Lower lobe of right lung (tissue), 2 donors: ENCODE data around the gene ISOC2. TPM values are rescaled to one million over a fixed set of nuclear protein-coding genes. Genes with fewer than 3 reads are reported as not detected.

Source experiments
- ATAC-seq, 2 donors: fragments of 200-7000 bp; cut with Tn5 transposase; one replicate each; pipeline ENCODE4 v1.9.1; 2020 to 2022; ENCODE audit warnings: mild to moderate bottlenecking in 2 of 2, moderate library complexity in 2 of 2
- DNase-seq: peaks from one replicate; pipeline ENCODE4 v3.0.0-alpha.2; 2020
- H3K27ac ChIP-seq: fragments of 200-600 bp; one replicate; pipeline ENCODE4 v1.8.0; 2022
- H3K27me3 ChIP-seq: fragments of 200-600 bp; one replicate; pipeline ENCODE4 v1.8.0; 2022; ENCODE audit warnings: low read depth
- H3K36me3 ChIP-seq: fragments of 200-600 bp; one replicate; pipeline ENCODE4 v1.8.0; 2022; ENCODE audit warnings: mild to moderate bottlenecking
- H3K4me1 ChIP-seq: fragments of 200-600 bp; one replicate; pipeline ENCODE4 v1.8.0; 2022
- H3K4me3 ChIP-seq: fragments of 200-600 bp; one replicate; pipeline ENCODE4 v1.8.0; 2022; ENCODE audit warnings: mild to moderate bottlenecking
- H3K9me3 ChIP-seq: fragments of 200-600 bp; one replicate; pipeline ENCODE4 v1.8.0; 2022
- intact Hi-C: fragments of 100-400 bp; cut with DNase I; formaldehyde crosslinking; loops from one replicate; pipeline ENCODE4 v1.11.0; 2022
- total RNA-seq: library from RNA; stranded (reverse); fragmentation: NEBNext Ultra II Directional; extraction: Animal tissue kit (Norgen Biotek cat#: 25700); gene quantifications from one replicate; pipeline ENCODE4 v1.2.1, GENCODE V29; 2021
- TF ChIP-seq, protein P1 (sequence below): fragments of 200-600 bp; IDR thresholded peaks from one replicate; pipeline ENCODE4 v1.8.0; 2022; ENCODE audit warnings: antibody characterized with exemption, mild to moderate bottlenecking
- donor health status: DM: no; HTN: yes; CAD: no; lungs with severe emphysema.

Gene ISOC2
- total RNA-seq, 1 donor from 2014 or later, result 28.6 TPM

- no peak for ATAC-seq
- Histone ChIP-seq H3K27me3 (peaks cover 17% of the 10 kb centered on the region), H3K4me1 (peaks cover 18% of the 10 kb centered on the region), H3K9me3 (no peaks in the 10 kb centered on the region), H3K36me3 (no peaks in the 10 kb centered on the region), H3K4me3 (no peak overlapping the region), H3K27ac (no peak overlapping the region)
- no peak for DNase-seq
- TF ChIP-seq, protein P1, sequence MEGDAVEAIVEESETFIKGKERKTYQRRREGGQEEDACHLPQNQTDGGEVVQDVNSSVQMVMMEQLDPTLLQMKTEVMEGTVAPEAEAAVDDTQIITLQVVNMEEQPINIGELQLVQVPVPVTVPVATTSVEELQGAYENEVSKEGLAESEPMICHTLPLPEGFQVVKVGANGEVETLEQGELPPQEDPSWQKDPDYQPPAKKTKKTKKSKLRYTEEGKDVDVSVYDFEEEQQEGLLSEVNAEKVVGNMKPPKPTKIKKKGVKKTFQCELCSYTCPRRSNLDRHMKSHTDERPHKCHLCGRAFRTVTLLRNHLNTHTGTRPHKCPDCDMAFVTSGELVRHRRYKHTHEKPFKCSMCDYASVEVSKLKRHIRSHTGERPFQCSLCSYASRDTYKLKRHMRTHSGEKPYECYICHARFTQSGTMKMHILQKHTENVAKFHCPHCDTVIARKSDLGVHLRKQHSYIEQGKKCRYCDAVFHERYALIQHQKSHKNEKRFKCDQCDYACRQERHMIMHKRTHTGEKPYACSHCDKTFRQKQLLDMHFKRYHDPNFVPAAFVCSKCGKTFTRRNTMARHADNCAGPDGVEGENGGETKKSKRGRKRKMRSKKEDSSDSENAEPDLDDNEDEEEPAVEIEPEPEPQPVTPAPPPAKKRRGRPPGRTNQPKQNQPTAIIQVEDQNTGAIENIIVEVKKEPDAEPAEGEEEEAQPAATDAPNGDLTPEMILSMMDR, result no peak
- intact Hi-C loops, result no loop called here
Observed at GRCh38 chr19:55491546-55492360, 30.3 kb upstream of the ISOC2 start.

GRCh38 chr19:55490478-55491432, 29.3 kb upstream of the ISOC2 start:
- Histone ChIP-seq H3K4me3 (no peak overlapping the region), H3K27ac (no peak overlapping the region), H3K27me3 (peaks cover 17% of the 10 kb centered on the region), H3K4me1 (peaks cover 27% of the 10 kb centered on the region), H3K9me3 (no peaks in the 10 kb centered on the region), H3K36me3 (no peaks in the 10 kb centered on the region)
- TF ChIP-seq, protein P1, result no peak
- ATAC-seq (no peak), DNase-seq (no peak)
- intact Hi-C loops, result no loop called here

DNA sequence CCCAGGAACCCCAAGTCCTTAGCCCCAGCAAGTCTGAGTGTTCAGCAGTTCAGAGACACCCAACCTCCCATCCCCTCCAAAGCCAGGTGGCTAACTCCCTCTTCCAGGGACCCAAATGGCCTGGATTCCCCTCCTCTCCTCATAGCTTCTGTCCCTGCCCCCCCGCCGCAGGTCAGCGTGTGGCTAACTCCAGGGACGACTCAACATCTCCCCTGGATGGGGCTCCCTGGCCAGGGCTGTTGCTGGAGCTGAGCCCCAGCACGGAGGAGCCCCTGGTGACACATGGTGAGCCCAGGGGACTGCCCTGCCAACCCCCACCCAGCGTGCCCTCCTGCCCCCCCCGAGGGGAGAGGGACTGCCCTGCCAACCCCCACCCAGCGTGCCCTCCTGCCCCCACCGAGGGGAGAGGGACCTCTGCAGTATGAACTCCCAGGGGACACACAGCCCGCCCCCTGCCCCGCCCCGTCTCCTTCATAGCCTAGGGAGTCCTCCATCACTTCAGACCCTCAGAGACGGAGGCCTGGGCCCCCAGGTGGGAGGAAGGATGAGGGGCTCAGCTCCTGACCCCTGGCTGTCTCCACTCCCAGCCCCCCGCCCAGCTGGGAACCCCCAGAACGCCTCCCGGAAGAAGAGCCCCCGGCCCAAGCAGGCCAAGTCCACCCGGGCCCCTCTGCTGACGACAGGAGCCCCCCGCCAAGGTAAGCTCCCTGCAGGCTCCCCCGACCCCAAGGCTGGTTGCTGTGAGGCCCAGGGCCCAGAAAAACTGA, 28.5 kb upstream of the ISOC2 start:
- TF ChIP-seq, protein P1, result no peak
- ATAC-seq, result no peak
- Histone ChIP-seq H3K27me3 (peaks cover 17% of the 10 kb centered on the region), H3K4me1 (peaks cover 31% of the 10 kb centered on the region), H3K9me3 (no peaks in the 10 kb centered on the region), H3K36me3 (no peaks in the 10 kb centered on the region), H3K4me3 (no peak overlapping the region), H3K27ac (no peak overlapping the region)
- no peak for DNase-seq
- intact Hi-C loops, result no loop called here

- no peak for ATAC-seq
- DNase-seq, result no peak
- Histone ChIP-seq H3K36me3 (no peaks in the 10 kb centered on the region), H3K27me3 (peaks cover 10% of the 10 kb centered on the region), H3K4me1 (peaks cover 39% of the 10 kb centered on the region), H3K27ac (no peak overlapping the region), H3K4me3 (no peak overlapping the region), H3K9me3 (no peaks in the 10 kb centered on the region)
- intact Hi-C loops, result no loop called here
- TF ChIP-seq, protein P1, result no peak
Observed at GRCh38 chr19:55488986-55489710, 27.7 kb upstream of the ISOC2 start.
